Adrenal gland (tissue), 12 donors: ENCODE data around the gene DMD. TPM values are rescaled to one million over a fixed set of nuclear protein-coding genes. Genes with fewer than 3 reads are reported as not detected.
"Not testable (repeated sequence)": the region's sequence is repeated elsewhere in the genome, so short reads cannot be mapped to it uniquely, and the experiment has no call there.

Experiments
- DNase-seq, 7 donors: peaks; one replicate each; pipeline ENCODE4 v3.0.0-alpha.2; 2019 to 2020
- H3K27ac ChIP-seq, 5 donors: fragments of 200-600 bp; sonication (generic) in 4 of 5; 1 replicate in 3 of 5; 2 replicates in 2 of 5; pipeline versions ENCODE4 v1.5.1 to v1.8.0; 2016 to 2020; ENCODE audit warnings: mild to moderate bottlenecking in 1 of 5
- H3K27me3 ChIP-seq: fragments of 200-600 bp; 2 replicates; pipeline ENCODE4 v1.8.0; 2021
- H3K36me3 ChIP-seq, 2 donors: fragments of 200-600 bp; replicated peaks in 1 of 2; 1 replicate in 1 of 2; 2 replicates in 1 of 2; pipeline versions ENCODE4 v1.5.1 to v1.8.0; 2018 to 2022
- H3K4me1 ChIP-seq, 2 donors: fragments of 200-600 bp; replicated peaks in 1 of 2; 1 replicate in 1 of 2; 2 replicates in 1 of 2; pipeline versions ENCODE4 v1.5.1 to v1.8.0; 2018 to 2021
- H3K4me3 ChIP-seq, 4 donors: fragments of 200-600 bp; sonication (generic) in 3 of 4; one replicate each; pipeline ENCODE4 v1.5.1; 2016 to 2018
- H3K9me3 ChIP-seq, 3 donors: fragments of 200-600 bp; sonication (generic) in 1 of 3; replicated peaks in 1 of 3; 1 replicate in 2 of 3; 2 replicates in 1 of 3; pipeline versions ENCODE4 v1.5.1 to v1.8.0; 2016 to 2021
- CTCF ChIP-seq, 6 experiments: fragments of 450-650 bp in 4 of 6; fragments of 200-600 bp in 2 of 6; sonication (generic) in 1 of 6; IDR thresholded peaks; 1 replicate in 5 of 6; 2 replicates in 1 of 6; pipeline versions ENCODE4 v1.5.1 to v1.8.0; 2016 to 2021; ENCODE audit warnings: antibody characterized with exemption in 6 of 6, mild to moderate bottlenecking in 2 of 6, moderate library complexity in 1 of 6
- POLR2A ChIP-seq, 2 donors: fragments of 450-650 bp; IDR thresholded peaks; one replicate each; pipeline ENCODE4 v1.6.1; 2017; ENCODE audit warnings: antibody characterized with exemption in 2 of 2, mild to moderate bottlenecking in 2 of 2, moderate library complexity in 1 of 2
- WGBS, 4 donors: extraction: QIAGEN DNeasy Blood & Tissue Kit in 2 of 4; methylation state at CpG; one replicate each; pipeline versions ENCODE4 v1.1.5 to v1.1.7; 2013 to 2017; 5-methylcytosine and 5-hydroxymethylcytosine counted together
- intact Hi-C, 2 donors: fragments of 100-400 bp; cut with DNase I; formaldehyde crosslinking; loops; one replicate each; pipeline versions ENCODE4 v1.14.1 to v1.15.0; 2022 to 2023
- polyA plus RNA-seq, 3 donors: library from polyadenylated mRNA; stranded (reverse); fragments of 200-250 nt in 2 of 3; fragments of 350-450 nt in 1 of 3; fragmentation: Illumina TruSeq in 1 of 3; extraction: RNeasy Lipid Tissue Mini Kit (QIAGEN cat#74804) in 1 of 3; gene quantifications; one replicate each; pipeline ENCODE4 v1.2.3, GENCODE V29; 2013 to 2014
- total RNA-seq, 9 donors: library from RNA; depleted of rRNA in 4 of 9; stranded (reverse); fragments of >200 nt in 4 of 9; fragments of 120-200 nt in 1 of 9; fragmentation: NEBNext Ultra II Directional in 1 of 9; extraction: Animal tissue kit (Norgen Biotek cat#: 25700) in 1 of 9; gene quantifications; one replicate each; pipeline versions ENCODE4 v1.1.0 to v1.2.4, GENCODE V29; 2013 to 2023
- donor health status: healthy with polysubstance abuse.
- donor health status: Bipolar disorder and iron deficiency.
- donor health status: DM: yes; HTN: yes; CAD: no.
- donor health status: DM: no; HTN: no; CAD: no.
- donor health status: DM: no; HTN: no; CAD: no.
- donor health status: DM: yes; HTN: yes; CAD: no.

Gene DMD
- total and polyA plus RNA-seq, 12 donors, result 14.6 to 89.7 (median 36.2) TPM

- H3K9me3 ChIP-seq, result no peaks in the 10 kb centered on the region
- H3K36me3 ChIP-seq, result no peaks in the 10 kb centered on the region
- H3K27me3 ChIP-seq, result no peaks in the 10 kb centered on the region
- no peak for TF ChIP-seq CTCF (IDR thresholded peaks at IDR 0.05)
- no peak for TF ChIP-seq POLR2A (IDR thresholded peaks at IDR 0.05)
- DNase-seq, result no peak
- H3K4me3 ChIP-seq, result no peak overlapping the region
- H3K27ac ChIP-seq, result no peak overlapping the region
- intact Hi-C loops, result no loop called here
- WGBS, 4 donors, result 79 to 95% (median 86%) methylated on average over 4 of the region's 4 CpGs
- no peaks in the 10 kb centered on the region for H3K4me1 ChIP-seq
Measured at GRCh38 chrX:31480696-31481095, 1730.7 kb downstream of the DMD start.

GRCh38 chrX:31471229-31471628, 1740.1 kb downstream of the DMD start:
- intact Hi-C loops, result no loop called here
- WGBS, 4 donors, result 71 to 94% (median 84%) methylated on average over 1 to 11 of the region's 11 CpGs
- Histone ChIP-seq H3K4me3 (no peak overlapping the region), H3K27me3 (peaks cover 3% of the 10 kb centered on the region), H3K36me3 (no peaks in the 10 kb centered on the region), H3K27ac (no peak overlapping the region), H3K4me1 (no peaks in the 10 kb centered on the region), H3K9me3 (no peaks in the 10 kb centered on the region)
- TF ChIP-seq POLR2A (IDR thresholded peaks at IDR 0.05) (no peak), CTCF (IDR thresholded peaks at IDR 0.05) (no peak)
- DNase-seq, result no peak

- H3K9me3 ChIP-seq, H3K36me3 ChIP-seq, H3K27me3 ChIP-seq, intact Hi-C loops, H3K4me1 ChIP-seq, H3K27ac ChIP-seq, H3K4me3 ChIP-seq, DNase-seq: not testable (repeated sequence)
- 87 to 92% (median 92%) methylated on average over 4 to 7 of the region's 7 CpGs; no CpG with 5 or more reads in 1 of the 4 donors for WGBS, 4 donors
Measured at GRCh38 chrX:31470753-31471152, 1740.6 kb downstream of the DMD start.

- no peak for TF ChIP-seq POLR2A (IDR thresholded peaks at IDR 0.05)
- TF ChIP-seq CTCF (IDR thresholded peaks at IDR 0.05), result no peak
Measured at GRCh38 chrX:31464306-31464915, 1746.9 kb downstream of the DMD start.

GRCh38 chrX:31461266-31461665, 1750.1 kb downstream of the DMD start:
- Histone ChIP-seq H3K27ac (no peak overlapping the region), H3K4me3 (no peak overlapping the region), H3K9me3 (no peaks in the 10 kb centered on the region), H3K27me3 (no peaks in the 10 kb centered on the region), H3K4me1 (no peaks in the 10 kb centered on the region), H3K36me3 (no peaks in the 10 kb centered on the region)
- TF ChIP-seq POLR2A (IDR thresholded peaks at IDR 0.05) (no peak), CTCF (IDR thresholded peaks at IDR 0.05) (no peak)
- intact Hi-C loops, result no loop called here
- DNase-seq, result no peak

More at GRCh38 chrX:31464306-31464915, 1746.9 kb downstream of the DMD start:
- Histone ChIP-seq H3K27me3 (no peaks in the 10 kb centered on the region), H3K36me3 (no peaks in the 10 kb centered on the region), H3K4me1 (no peaks in the 10 kb centered on the region), H3K27ac (no peak overlapping the region), H3K4me3 (no peak overlapping the region), H3K9me3 (no peaks in the 10 kb centered on the region)
- no peak for DNase-seq
- 34 to 52% (median 45%) methylated on average over 4 of the region's 4 CpGs for WGBS, 4 donors
- intact Hi-C loops, result no loop called here
